GM23338 (cell line): ENCODE results near the gene INPP4B. TPM values are rescaled to one million over a fixed set of nuclear protein-coding genes. Genes with fewer than 3 reads are reported as not detected.

ENCODE experiments used
- ATAC-seq: fragments of 200-7000 bp; cut with Tn5 transposase; 3 replicates; pipeline ENCODE4 v1.9.1; 2020
- DNase-seq: peaks from one replicate; pipeline ENCODE4 v3.0.0-alpha.2; 2015; ENCODE audit warnings: low spot score
- H2AFZ ChIP-seq: fragments of 200-600 bp; sonication (generic); 2 replicates; pipeline ENCODE4 v1.8.0; 2016; ENCODE audit warnings: antibody characterized with exemption, mild to moderate bottlenecking, moderate library complexity
- H3F3A ChIP-seq: fragments of 200-600 bp; sonication (generic); replicated peaks from 2 replicates; pipeline ENCODE4 v1.8.0; 2017; ENCODE audit warnings: antibody characterized with exemption, mixed run types, low read depth
- H3K27ac ChIP-seq: fragments of 200-600 bp; sonication (generic); 2 replicates; pipeline ENCODE4 v1.6.1; 2016; ENCODE audit warnings: low read depth
- H3K27me3 ChIP-seq: fragments of 200-600 bp; sonication (generic); 2 replicates; pipeline ENCODE4 v1.8.0; 2016; ENCODE audit warnings: mild to moderate bottlenecking, mixed run types, moderate library complexity; ENCODE audit not compliant: insufficient read depth
- H3K36me3 ChIP-seq: fragments of 200-600 bp; sonication (generic); 2 replicates; pipeline ENCODE4 v1.8.0; 2016; ENCODE audit warnings: mild to moderate bottlenecking; ENCODE audit not compliant: insufficient read depth
- H3K4me1 ChIP-seq: fragments of 200-600 bp; sonication (generic); 2 replicates; pipeline ENCODE4 v1.8.0; 2016; ENCODE audit warnings: mild to moderate bottlenecking, moderate library complexity; ENCODE audit not compliant: insufficient read depth
- H3K4me2 ChIP-seq: fragments of 200-600 bp; sonication (generic); 2 replicates; pipeline ENCODE4 v1.7.1; 2017; ENCODE audit warnings: mixed run types
- H3K4me3 ChIP-seq: fragments of 200-600 bp; sonication (generic); 2 replicates; pipeline ENCODE4 v1.6.1; 2016; ENCODE audit warnings: mixed run types
- H3K79me2 ChIP-seq: fragments of 200-600 bp; sonication (generic); replicated peaks from 2 replicates; pipeline ENCODE4 v1.8.0; 2017; ENCODE audit warnings: mild to moderate bottlenecking; ENCODE audit not compliant: insufficient read depth
- H3K9me2 ChIP-seq: fragments of 200-600 bp; sonication (generic); 2 replicates; pipeline ENCODE4 v1.8.0; 2017; ENCODE audit not compliant: insufficient read depth
- H4K20me1 ChIP-seq: fragments of 200-600 bp; sonication (generic); replicated peaks from 2 replicates; pipeline ENCODE4 v1.8.0; 2017; ENCODE audit warnings: mild to moderate bottlenecking; ENCODE audit not compliant: insufficient read depth
- H3K27ac Mint-ChIP-seq: 2 replicates; pipeline ENCODE4 v1.8.0; 2020; ENCODE audit warnings: inconsistent platforms, mild to moderate bottlenecking, moderate library complexity, mixed read lengths
- H3K27me3 Mint-ChIP-seq: 3 replicates; pipeline ENCODE4 v1.8.0; 2022; ENCODE audit warnings: low read depth, mild to moderate bottlenecking, moderate library complexity, mixed read lengths, inconsistent platforms; ENCODE audit not compliant: insufficient read depth, poor library complexity
- H3K36me3 Mint-ChIP-seq: 3 replicates; pipeline ENCODE4 v1.8.0; 2021; ENCODE audit warnings: low read depth, mild to moderate bottlenecking, inconsistent platforms, moderate library complexity, mixed read lengths
- H3K4me1 Mint-ChIP-seq: 3 replicates; pipeline ENCODE4 v1.8.0; 2020; ENCODE audit warnings: mild to moderate bottlenecking, inconsistent platforms, mixed read lengths
- H3K4me3 Mint-ChIP-seq: 3 replicates; pipeline ENCODE4 v1.8.0; 2021; ENCODE audit warnings: moderate library complexity, mild to moderate bottlenecking, inconsistent platforms, mixed read lengths
- H3K9me3 Mint-ChIP-seq: 3 replicates; pipeline ENCODE4 v1.8.0; 2020; ENCODE audit warnings: moderate library complexity, mild to moderate bottlenecking, inconsistent platforms, mixed read lengths
- CREB1 ChIP-seq: fragments of 250-450 bp; sonication (Bioruptor Pico); IDR thresholded peaks from 2 replicates; pipeline ENCODE4 v1.5.0; 2020; ENCODE audit warnings: low read depth, mild to moderate bottlenecking, moderate library complexity
- CTCF ChIP-seq, 2 experiments: fragments of 200-600 bp in 1 of 2; sonication (generic) in 1 of 2; conservative IDR thresholded peaks; 2 replicates each; pipeline versions ENCODE4 v1.5.1 to v1.6.1; 2016 to 2017; ENCODE audit warnings: antibody characterized with exemption in 2 of 2, low read depth in 2 of 2, mild to moderate bottlenecking in 2 of 2, moderate library complexity in 1 of 2
- ETS1 ChIP-seq: IDR thresholded peaks from 2 replicates; pipeline ENCODE4 v1.6.1; 2016; ENCODE audit warnings: antibody characterized with exemption
- EZH2 ChIP-seq: fragments of 200-600 bp; sonication (generic); IDR thresholded peaks from one replicate; pipeline ENCODE4 v1.8.0; 2017; ENCODE audit warnings: antibody characterized with exemption, mild to moderate bottlenecking, low read depth; ENCODE audit not compliant: unreplicated experiment
- EZH2phosphoT487 ChIP-seq: fragments of 200-600 bp; sonication (generic); IDR thresholded peaks from one replicate; pipeline ENCODE4 v1.8.1; 2018; ENCODE audit warnings: antibody characterized with exemption; ENCODE audit not compliant: unreplicated experiment
- JUNB ChIP-seq: IDR thresholded peaks from one replicate; pipeline ENCODE4 v1.6.1; 2016; ENCODE audit warnings: antibody characterized with exemption; ENCODE audit not compliant: unreplicated experiment
- NANOG ChIP-seq: IDR thresholded peaks from 2 replicates; pipeline ENCODE4 v1.6.1; 2016; ENCODE audit warnings: antibody characterized with exemption, borderline replicate concordance
- POLR2AphosphoS5 ChIP-seq: IDR thresholded peaks from 2 replicates; pipeline ENCODE4 v1.6.1; 2016; ENCODE audit warnings: antibody characterized with exemption, low read depth
- STAT1 ChIP-seq: IDR thresholded peaks from one replicate; pipeline ENCODE4 v1.6.1; 2016; ENCODE audit warnings: antibody characterized with exemption; ENCODE audit not compliant: unreplicated experiment
- ZNF114 ChIP-seq: fragments of 250-450 bp; sonication (Bioruptor Pico); IDR thresholded peaks from 2 replicates; pipeline ENCODE4 v1.5.0; 2020; ENCODE audit warnings: mild to moderate bottlenecking, moderate library complexity
- ZNF331 ChIP-seq: fragments of 250-450 bp; sonication (Bioruptor Pico); IDR thresholded peaks from 2 replicates; pipeline ENCODE4 v1.5.0; 2020; ENCODE audit warnings: low read depth, mild to moderate bottlenecking, moderate library complexity
- ZNF462 ChIP-seq: fragments of 250-450 bp; sonication (Bioruptor Pico); IDR thresholded peaks from 2 replicates; pipeline ENCODE4 v1.5.0; 2020; ENCODE audit warnings: mild to moderate bottlenecking, moderate library complexity
- polyA plus RNA-seq: library from polyadenylated mRNA; unstranded; fragments of >200 nt; fragmentation: Nextera tagmentation; extraction: Ambion mirVana; gene quantifications from 2 replicates; pipeline ENCODE4 v1.2.1, GENCODE V29; 2016
- total RNA-seq: library from RNA; depleted of rRNA; stranded (reverse); fragments of >200 nt; shearing (Covaris generic); gene quantifications from 2 replicates; pipeline ENCODE4 v1.2.3, GENCODE V29; 2014

Gene INPP4B
- total and polyA plus RNA-seq, 2 experiments from 2014 or later, result 0.11 to 0.14 TPM

- no peak for ATAC-seq
Observed at GRCh38 chr4:142882159-142882558, 36.1 kb upstream of the INPP4B start.

More at GRCh38 chr4:142882159-142882558, 36.1 kb upstream of the INPP4B start:
- Histone ChIP-seq H3K79me2 (no peaks in the 10 kb centered on the region), H3K9me2 (no peaks in the 10 kb centered on the region), H3K27me3 (no peaks in the 10 kb centered on the region), H4K20me1 (no peaks in the 10 kb centered on the region), H3K4me3 (no peak overlapping the region), H2AFZ (no peak overlapping the region), H3K4me2 (no peak overlapping the region), H3K27ac (no peak overlapping the region), H3F3A (no peaks in the 10 kb centered on the region), H3K36me3 (no peaks in the 10 kb centered on the region), H3K4me1 (no peaks in the 10 kb centered on the region)
- H3K4me1 Mint-ChIP-seq, result no peaks in the 10 kb centered on the region; the same call in 2 of the 3 replicates
- no peak overlapping the region for H3K4me3 Mint-ChIP-seq
- H3K9me3 Mint-ChIP-seq, result no peaks in the 10 kb centered on the region
- DNase-seq, result no peak
- H3K36me3 Mint-ChIP-seq, result no peaks in the 10 kb centered on the region
- TF ChIP-seq ZNF331 (CRISPR knock-in tag), result no peak
- no peak for TF ChIP-seq ZNF462 (CRISPR knock-in tag)
- TF ChIP-seq ZNF114 (CRISPR knock-in tag), result no peak
- no peak for TF ChIP-seq EZH2phosphoT487
- TF ChIP-seq NANOG, result no peak
- no peak for TF ChIP-seq EZH2
- no peak for TF ChIP-seq POLR2AphosphoS5
- no peak for TF ChIP-seq STAT1
- TF ChIP-seq CREB1 (CRISPR knock-in tag), result no peak
- no peak for TF ChIP-seq CTCF (conservative IDR thresholded peaks at IDR 0.05; ENCODE audit: low read depth in 2 of 2)
- no peak for TF ChIP-seq JUNB
- no peak for TF ChIP-seq ETS1
- H3K27me3 Mint-ChIP-seq, result no peaks in the 10 kb centered on the region
- no peak overlapping the region for H3K27ac Mint-ChIP-seq
